GM18508 (cell line): Measurements from ENCODE around the gene MAD1L1.

Experiments
- ATAC-seq: cut with Tn5 transposase; IDR thresholded peaks from one replicate; pipeline ENCODE4 v1.9.1; 2021; ENCODE audit warnings: moderate number of reproducible peaks; ENCODE audit not compliant: insufficient read depth, unreplicated experiment

The MAD1L1 gene

DNA sequence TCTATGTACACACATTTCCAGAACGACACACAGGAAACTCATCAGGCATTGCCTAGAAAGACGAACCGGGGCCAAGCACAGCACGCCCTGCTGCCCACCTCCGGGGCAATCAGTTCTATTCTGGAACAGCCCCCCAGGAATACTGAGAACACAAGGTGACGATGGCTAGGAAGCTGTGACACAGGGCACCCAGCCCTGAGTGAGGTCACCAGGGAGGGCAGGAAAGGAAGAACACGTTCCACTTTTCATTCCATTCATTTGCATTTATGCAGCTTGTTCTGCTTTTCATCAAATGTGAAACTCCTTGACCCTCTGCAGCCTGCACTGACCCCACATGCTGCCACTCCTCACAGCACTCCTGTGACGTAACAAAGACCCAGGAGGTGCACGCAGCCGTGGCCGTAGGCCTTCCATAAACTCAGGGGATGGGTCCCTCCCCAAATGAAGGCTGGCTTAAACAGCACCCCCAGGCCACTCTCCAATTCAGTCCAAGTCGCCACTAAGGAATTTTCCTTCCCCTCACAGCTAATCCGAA, 28.9 kb downstream of the MAD1L1 start:
- ATAC-seq: no peak

DNA sequence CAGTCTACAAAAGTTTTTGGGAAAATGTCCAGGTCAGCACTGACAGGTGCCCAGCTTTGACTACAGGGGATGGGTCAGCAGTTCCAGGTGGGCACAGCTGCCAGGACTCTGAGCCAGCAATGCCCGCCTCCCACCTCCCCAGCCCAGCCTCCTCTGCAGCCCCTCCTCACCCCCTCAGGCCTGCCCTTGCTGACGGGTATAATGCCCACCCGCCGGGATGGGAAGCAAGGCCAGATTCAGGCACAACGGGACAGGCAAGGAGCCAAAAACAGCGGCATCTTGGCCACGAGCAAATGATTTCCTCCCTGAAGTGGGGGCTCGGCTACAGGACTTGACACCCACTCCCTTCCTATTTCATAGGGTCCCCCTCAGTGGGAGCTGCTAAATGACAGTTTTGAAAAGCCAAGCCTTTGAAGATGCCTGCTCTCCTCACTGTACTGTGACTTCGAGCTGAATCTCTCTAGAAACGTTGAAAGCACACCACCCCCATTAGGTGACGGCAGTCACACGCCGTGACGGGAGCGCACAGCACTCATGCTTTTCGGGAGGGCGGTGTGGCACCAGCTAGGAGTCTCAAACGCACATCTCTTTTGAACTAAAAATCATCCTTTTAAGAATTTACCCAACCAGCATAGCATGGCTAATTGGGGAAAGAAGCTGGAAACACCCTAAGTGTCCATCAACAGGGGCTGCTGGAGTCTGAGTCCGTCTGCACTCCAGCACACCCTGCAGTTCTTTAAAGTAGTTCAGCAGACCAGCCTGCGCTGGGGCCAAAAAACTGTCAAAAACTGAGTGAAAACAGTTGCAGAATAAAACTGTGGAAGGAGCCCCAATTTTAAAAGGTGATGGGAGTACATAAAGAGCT, 29.6 kb downstream of the MAD1L1 start:
- ATAC-seq: no peak

- no peak for ATAC-seq
These were observed 30.4 kb downstream of the MAD1L1 start for GRCh38 chr7:2202361-2202761.

DNA sequence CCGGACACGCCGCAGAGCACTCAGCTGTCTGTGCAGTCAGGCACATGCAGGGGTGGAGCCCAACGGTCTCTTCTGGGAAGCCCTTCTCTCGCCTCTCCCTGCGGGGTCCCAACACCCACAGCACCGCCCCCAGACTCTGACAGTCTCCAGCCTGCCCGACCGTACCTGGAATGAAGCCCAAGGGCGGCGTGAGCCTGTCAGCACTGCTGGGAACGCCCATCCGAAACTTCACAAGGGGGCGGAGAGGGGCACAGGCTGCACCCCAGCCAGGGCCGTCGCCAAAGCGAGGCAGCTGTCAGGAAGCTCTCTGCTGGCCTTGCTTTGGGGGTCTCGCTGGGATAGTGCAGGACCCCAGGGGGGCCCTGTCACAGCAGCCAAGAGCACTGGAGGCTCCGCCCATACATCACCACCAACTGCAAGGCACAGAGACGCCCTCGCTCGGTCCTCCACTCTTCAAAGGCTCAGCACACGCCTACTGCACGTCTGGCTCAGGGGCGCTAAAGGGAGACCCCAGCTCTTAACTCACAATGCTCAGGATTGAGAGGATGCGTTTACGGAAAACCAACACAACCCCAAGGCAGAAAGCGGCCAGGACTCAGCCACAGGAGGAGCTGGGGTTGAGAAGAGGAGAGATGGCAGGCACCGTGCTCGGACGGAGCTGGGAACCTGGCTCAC, 30.9 kb downstream of the MAD1L1 start:
- ATAC-seq: no peak

GRCh38 chr7:2201128-2201527, 31.6 kb downstream of the MAD1L1 start:
- ATAC-seq: no peak

GRCh38 chr7:2200584-2200980, 32.2 kb downstream of the MAD1L1 start:
- ATAC-seq: no peak

- no peak for ATAC-seq
These were observed 32.7 kb downstream of the MAD1L1 start for GRCh38 chr7:2199956-2200583.

DNA sequence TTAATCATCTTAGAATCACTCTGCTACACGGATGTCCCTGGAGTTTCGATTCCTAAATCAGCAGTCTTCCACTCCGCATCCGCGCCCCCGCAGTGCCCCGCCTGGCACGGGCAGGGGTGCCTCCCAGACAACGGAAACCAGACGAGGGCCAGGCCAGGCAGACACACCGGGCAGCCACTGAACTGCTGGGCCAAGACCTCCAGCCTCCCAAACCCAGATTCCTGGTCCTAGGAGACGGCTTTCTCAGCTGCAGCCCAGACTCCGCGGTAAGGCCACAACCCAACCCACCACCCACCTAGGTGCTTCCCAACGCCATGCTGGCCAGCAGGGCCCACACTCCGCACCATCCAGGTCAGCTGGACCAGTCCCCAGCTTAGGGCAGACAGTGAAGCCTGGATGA, 33.2 kb downstream of the MAD1L1 start:
- no peak for ATAC-seq

DNA sequence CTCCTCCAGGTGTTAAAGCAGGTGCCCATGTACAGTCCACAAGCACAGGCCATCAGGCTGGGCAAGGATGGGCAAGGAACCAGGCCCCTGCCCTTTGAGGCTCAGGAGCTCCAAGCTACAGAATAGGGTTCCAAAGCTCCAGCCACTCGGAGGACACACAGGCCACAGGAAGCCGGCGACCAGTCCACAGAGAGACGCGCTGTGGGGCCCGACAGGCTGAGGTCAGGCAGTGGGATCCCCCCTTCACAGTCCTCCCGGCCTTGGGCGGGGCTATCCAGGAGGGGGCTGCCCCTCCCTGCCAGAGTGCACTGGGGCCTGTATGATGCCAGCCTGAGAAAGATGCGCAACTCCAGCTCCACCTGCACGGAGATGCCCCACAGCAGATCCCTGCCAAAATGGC, 34.0 kb downstream of the MAD1L1 start:
- ATAC-seq: no peak

- no peak for ATAC-seq
These were observed 34.5 kb downstream of the MAD1L1 start for GRCh38 chr7:2198206-2198605.

GRCh38 chr7:2197436-2198155, 35.1 kb downstream of the MAD1L1 start:
- ATAC-seq: no peak

- no peak for ATAC-seq
These were observed 36.1 kb downstream of the MAD1L1 start for GRCh38 chr7:2196381-2197378.

- no peak for ATAC-seq
These were observed 37.1 kb downstream of the MAD1L1 start for GRCh38 chr7:2195400-2196246.

- ATAC-seq: no peak
These were observed 39.0 kb downstream of the MAD1L1 start for GRCh38 chr7:2193575-2194305.

DNA sequence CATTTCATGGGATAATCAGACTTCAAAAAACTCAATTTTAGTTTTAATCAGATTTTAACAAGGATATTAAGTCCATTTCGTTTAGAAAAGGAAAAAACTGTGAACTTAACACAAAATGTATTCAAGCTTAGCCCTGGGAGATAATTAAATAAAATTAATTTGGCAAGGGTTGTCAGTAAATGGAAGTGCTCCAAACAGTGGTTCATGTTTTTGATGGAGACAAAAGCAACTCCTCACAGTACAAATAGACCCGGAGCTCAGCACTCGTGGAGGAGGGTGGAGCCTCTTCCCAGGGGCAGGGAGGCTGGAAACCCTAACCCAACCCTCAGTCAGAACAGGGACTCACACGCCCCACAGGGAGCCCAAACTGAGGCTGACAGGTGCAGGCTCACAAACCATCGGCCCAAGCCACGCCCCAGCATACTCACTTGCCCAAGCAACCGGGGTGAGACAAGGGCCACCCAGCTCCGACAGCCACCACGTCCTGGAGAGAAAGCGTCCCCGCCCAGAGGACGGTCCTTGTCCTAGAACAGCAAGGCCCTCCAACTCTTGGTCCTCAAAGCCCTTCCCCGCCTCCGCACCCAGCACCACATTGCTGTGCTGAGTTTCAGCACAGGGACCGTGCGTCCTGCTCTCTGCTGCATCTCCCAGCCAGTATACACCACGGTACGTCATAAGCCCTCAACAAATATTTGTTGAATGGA, 39.8 kb downstream of the MAD1L1 start:
- no peak for ATAC-seq

GRCh38 chr7:2191016-2191415, 41.7 kb downstream of the MAD1L1 start:
- no peak for ATAC-seq

DNA sequence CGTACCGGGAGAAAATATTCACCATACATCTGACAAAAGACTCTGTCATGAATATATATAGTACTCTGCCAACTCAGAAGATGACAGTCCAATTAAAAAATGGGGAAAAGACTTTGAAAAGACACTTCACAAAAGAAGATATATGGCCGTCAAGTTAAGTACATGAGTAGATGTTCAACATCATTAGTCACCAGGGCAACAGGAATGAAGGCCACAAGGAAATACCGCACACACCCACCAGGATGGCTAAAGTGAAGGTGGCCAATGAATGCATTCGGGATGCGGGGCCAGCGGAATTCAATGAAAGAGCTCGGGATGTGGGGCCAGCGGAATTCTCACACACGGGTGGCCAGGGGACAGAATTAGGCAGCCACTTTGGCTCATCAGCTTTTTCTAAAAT, 42.2 kb downstream of the MAD1L1 start:
- ATAC-seq: no peak
